Measurements from ENCODE around the gene EIF3J.

Gene EIF3J

GRCh38 chr15:44595656-44596510 lies 58.9 kb downstream of the EIF3J start:
- DNase-seq = no peak

GRCh38 chr15:44596511-44597010 lies 59.6 kb downstream of the EIF3J start:
- no peak for DNase-seq

- no peak for DNase-seq
Observed at GRCh38 chr15:44598066-44598465, 61.1 kb downstream of the EIF3J start.

GRCh38 chr15:44598892-44599291 lies 61.9 kb downstream of the EIF3J start:
- DNase-seq = no peak

- DNase-seq = no peak
Observed at GRCh38 chr15:44603126-44603525, 66.2 kb downstream of the EIF3J start.

- no peak for DNase-seq
Observed at GRCh38 chr15:44606740-44607139, 69.8 kb downstream of the EIF3J start.

Data from activated gamma-delta T cell treated with Interleukin-2 at 50 U/mL for 16 hours (primary cell).